H1 (cell line): ENCODE measurements around the gene ZBTB45. TPM values are rescaled to one million over a fixed set of nuclear protein-coding genes. Genes with fewer than 3 reads are reported as not detected.

Experiments
- KDM1A ChIP-seq: fragments of 200-600, 300-600 bp; sonication (generic); IDR thresholded peaks from 2 replicates; pipeline ENCODE4 v1.7.1; 2016; ENCODE audit warnings: mild to moderate bottlenecking, low read length, borderline replicate concordance
- SIN3A ChIP-seq, 2 experiments: IDR thresholded peaks in 1 of 2; conservative IDR thresholded peaks in 1 of 2; 2 replicates each; pipeline ENCODE4 v1.6.1; 2011 to 2012; ENCODE audit warnings: low read length in 2 of 2, improper control_type of control experiment in 1 of 2, low read depth in 1 of 2, mild to moderate bottlenecking in 1 of 2
- TEAD4 ChIP-seq: IDR thresholded peaks from 2 replicates; pipeline ENCODE4 v1.6.1; 2012; ENCODE audit warnings: low read depth, low read length, inconsistent platforms, mixed read lengths
- polyA plus RNA-seq, 7 experiments: library from polyadenylated mRNA; depleted of rRNA in 3 of 7; stranded (reverse) in 5 of 7; unstranded in 2 of 7; fragments of >200 nt in 5 of 7; fragments of 200-250 nt in 2 of 7; gene quantifications; 1 replicate in 5 of 7; 2 replicates in 1 of 7; 4 replicates in 1 of 7; pipeline versions ENCODE4 v1.2.1 to v1.2.3, GENCODE V29; 2011 to 2013; ENCODE audit warnings: missing spikeins in 2 of 7, mixed read lengths in 2 of 7
- total RNA-seq: library from RNA; stranded (reverse); fragmentation: NEBNext Ultra II Directional; extraction: Animal tissue kit (Norgen Biotek cat#: 25700); gene quantifications from 2 replicates; pipeline ENCODE4 v1.2.1, GENCODE V29; 2021

Gene ZBTB45
- total and polyA plus RNA-seq, 2 of the 8 experiments (the other 6 are each of a cell fraction or from before 2014, with no cell fraction given) = 16.9 to 17.2 TPM

DNA sequence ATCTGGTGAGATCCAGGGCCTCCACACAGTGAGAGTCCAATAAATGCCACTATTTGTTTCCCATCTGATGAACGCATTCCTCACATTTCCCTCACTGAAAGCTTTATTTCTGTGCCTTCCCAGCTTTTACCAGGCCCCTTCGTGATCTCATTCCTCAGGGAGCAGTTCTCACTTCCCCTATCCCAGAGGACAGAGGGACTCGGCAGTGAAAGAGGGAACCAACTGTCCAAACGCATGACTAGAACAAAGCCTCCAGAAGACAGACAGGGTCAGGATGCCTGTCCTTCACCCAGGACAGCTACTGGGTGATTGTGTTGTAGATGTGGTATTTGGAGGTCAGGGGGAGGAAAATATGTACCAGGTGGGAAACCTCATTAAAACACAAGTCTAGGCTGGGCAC is 2.0 kb upstream of the ZBTB45 start (continued):
- TF ChIP-seq SIN3A (conservative IDR thresholded peaks at IDR 0.05 in 1 of 2, IDR thresholded peaks at IDR 0.05 in 1 of 2; ENCODE audit: low read depth in 1 of 2, low read length in 2 of 2) = no peak
- TF ChIP-seq KDM1A = no peak
- no peak for TF ChIP-seq TEAD4
